ENCODE results near the gene EVX2.

EVX2 gene

GRCh38 chr2:176071330-176072291, 12.2 kb downstream of the EVX2 start:
- H3K9me3 ChIP-seq (ENCODE audit: control insufficient read depth, insufficient read depth, low read length) = no peaks in the 10 kb centered on the region
- WGBS (ENCODE audit: insufficient coverage, insufficient read length) = no CpG with 5 or more reads among the region's 58 CpGs
- no peaks in the 10 kb centered on the region for H3K36me3 ChIP-seq (ENCODE audit: control insufficient read depth, insufficient read depth, low read length)
- DNase-seq (ENCODE audit: low read depth, low spot score) = no peak
- H3K27me3 ChIP-seq (ENCODE audit: control insufficient read depth, insufficient read depth, low read length) = peaks cover 99% of the 10 kb centered on the region
- peaks cover 3% of the 10 kb centered on the region for H3K4me1 ChIP-seq (ENCODE audit: control insufficient read depth, insufficient read depth, low read length)
- no peak overlapping the region for H3K27ac ChIP-seq (ENCODE audit: low read length)
- no peak overlapping the region for H3K4me3 ChIP-seq (ENCODE audit: low read length)

GRCh38 chr2:176068419-176068832, 15.3 kb downstream of the EVX2 start:
- Histone ChIP-seq H3K27ac (ENCODE audit: low read length) (no peak overlapping the region), H3K27me3 (ENCODE audit: control insufficient read depth, insufficient read depth, low read length) (peaks cover 80% of the 10 kb centered on the region), H3K9me3 (ENCODE audit: control insufficient read depth, insufficient read depth, low read length) (no peaks in the 10 kb centered on the region), H3K4me3 (ENCODE audit: low read length) (no peak overlapping the region), H3K4me1 (ENCODE audit: control insufficient read depth, insufficient read depth, low read length) (peaks cover 3% of the 10 kb centered on the region), H3K36me3 (ENCODE audit: control insufficient read depth, insufficient read depth, low read length) (no peaks in the 10 kb centered on the region)
- WGBS (ENCODE audit: insufficient coverage, insufficient read length) = no CpG with 5 or more reads among the region's 30 CpGs
- no peak for DNase-seq (ENCODE audit: low read depth, low spot score)

GRCh38 chr2:176067589-176068418, 16.0 kb downstream of the EVX2 start:
- no peak for DNase-seq (ENCODE audit: low read depth, low spot score)
- peaks cover 3% of the 10 kb centered on the region for H3K4me1 ChIP-seq (ENCODE audit: control insufficient read depth, insufficient read depth, low read length)
- H3K36me3 ChIP-seq (ENCODE audit: control insufficient read depth, insufficient read depth, low read length) = no peaks in the 10 kb centered on the region
- WGBS (ENCODE audit: insufficient coverage, insufficient read length) = no CpG with 5 or more reads among the region's 38 CpGs
- H3K9me3 ChIP-seq (ENCODE audit: control insufficient read depth, insufficient read depth, low read length) = no peaks in the 10 kb centered on the region
- H3K27ac ChIP-seq (ENCODE audit: low read length) = no peak overlapping the region
- H3K4me3 ChIP-seq (ENCODE audit: low read length) = no peak overlapping the region
- H3K27me3 ChIP-seq (ENCODE audit: control insufficient read depth, insufficient read depth, low read length) = peaks cover 74% of the 10 kb centered on the region

GRCh38 chr2:176066645-176067588, 16.8 kb downstream of the EVX2 start:
- Histone ChIP-seq H3K4me3 (ENCODE audit: low read length) (no peak overlapping the region; the same call in 1 of the 2 replicates), H3K4me1 (ENCODE audit: control insufficient read depth, insufficient read depth, low read length) (peaks cover 3% of the 10 kb centered on the region), H3K36me3 (ENCODE audit: control insufficient read depth, insufficient read depth, low read length) (no peaks in the 10 kb centered on the region), H3K27ac (ENCODE audit: low read length) (no peak overlapping the region), H3K9me3 (ENCODE audit: control insufficient read depth, insufficient read depth, low read length) (no peaks in the 10 kb centered on the region), H3K27me3 (ENCODE audit: control insufficient read depth, insufficient read depth, low read length) (peaks cover 65% of the 10 kb centered on the region)
- DNase-seq (ENCODE audit: low read depth, low spot score) = no peak
- no CpG with 5 or more reads among the region's 56 CpGs for WGBS (ENCODE audit: insufficient coverage, insufficient read length)

GRCh38 chr2:176063958-176064357, 19.8 kb downstream of the EVX2 start:
- H3K27me3 ChIP-seq (ENCODE audit: control insufficient read depth, insufficient read depth, low read length) = peaks cover 35% of the 10 kb centered on the region
- peaks cover 3% of the 10 kb centered on the region for H3K4me1 ChIP-seq (ENCODE audit: control insufficient read depth, insufficient read depth, low read length)
- H3K27ac ChIP-seq (ENCODE audit: low read length) = no peak overlapping the region
- H3K4me3 ChIP-seq (ENCODE audit: low read length) = no peak overlapping the region
- H3K36me3 ChIP-seq (ENCODE audit: control insufficient read depth, insufficient read depth, low read length) = no peaks in the 10 kb centered on the region
- no peak for DNase-seq (ENCODE audit: low read depth, low spot score)
- no peaks in the 10 kb centered on the region for H3K9me3 ChIP-seq (ENCODE audit: control insufficient read depth, insufficient read depth, low read length)
- no CpG with 5 or more reads among the region's 2 CpGs for WGBS (ENCODE audit: insufficient coverage, insufficient read length)

GRCh38 chr2:176056406-176056805, 27.4 kb downstream of the EVX2 start:
- WGBS (ENCODE audit: insufficient coverage, insufficient read length) = no CpG with 5 or more reads among the region's 1 CpG

GRCh38 chr2:176039375-176039774, 44.4 kb downstream of the EVX2 start:
- Histone ChIP-seq H3K27me3 (ENCODE audit: control insufficient read depth, insufficient read depth, low read length) (peaks cover 1% of the 10 kb centered on the region; the same call in 1 of the 2 replicates), H3K4me3 (ENCODE audit: low read length) (no peak overlapping the region), H3K9me3 (ENCODE audit: control insufficient read depth, insufficient read depth, low read length) (no peaks in the 10 kb centered on the region), H3K27ac (ENCODE audit: low read length) (no peak overlapping the region), H3K4me1 (ENCODE audit: control insufficient read depth, insufficient read depth, low read length) (no peaks in the 10 kb centered on the region), H3K36me3 (ENCODE audit: control insufficient read depth, insufficient read depth, low read length) (no peaks in the 10 kb centered on the region)
- no CpG with 5 or more reads among the region's 3 CpGs for WGBS (ENCODE audit: insufficient coverage, insufficient read length)
- no peak for DNase-seq (ENCODE audit: low read depth, low spot score)

More at GRCh38 chr2:176056406-176056805, 27.4 kb downstream of the EVX2 start:
- no peak for DNase-seq (ENCODE audit: low read depth, low spot score)
- H3K4me3 ChIP-seq (ENCODE audit: low read length) = no peak overlapping the region
- H3K9me3 ChIP-seq (ENCODE audit: control insufficient read depth, insufficient read depth, low read length) = no peaks in the 10 kb centered on the region
- no peaks in the 10 kb centered on the region for H3K27me3 ChIP-seq (ENCODE audit: control insufficient read depth, insufficient read depth, low read length)
- no peaks in the 10 kb centered on the region for H3K36me3 ChIP-seq (ENCODE audit: control insufficient read depth, insufficient read depth, low read length)
- no peaks in the 10 kb centered on the region for H3K4me1 ChIP-seq (ENCODE audit: control insufficient read depth, insufficient read depth, low read length)
- no peak overlapping the region for H3K27ac ChIP-seq (ENCODE audit: low read length)

- Histone ChIP-seq H3K27me3 (ENCODE audit: control insufficient read depth, insufficient read depth, low read length) (peaks cover 1% of the 10 kb centered on the region; the same call in 1 of the 2 replicates), H3K9me3 (ENCODE audit: control insufficient read depth, insufficient read depth, low read length) (no peaks in the 10 kb centered on the region), H3K4me1 (ENCODE audit: control insufficient read depth, insufficient read depth, low read length) (no peaks in the 10 kb centered on the region), H3K27ac (ENCODE audit: low read length) (no peak overlapping the region), H3K4me3 (ENCODE audit: low read length) (no peak overlapping the region), H3K36me3 (ENCODE audit: control insufficient read depth, insufficient read depth, low read length) (no peaks in the 10 kb centered on the region)
- DNase-seq (ENCODE audit: low read depth, low spot score) = no peak
- no CpG with 5 or more reads among the region's 2 CpGs for WGBS (ENCODE audit: insufficient coverage, insufficient read length)
These were observed 45.1 kb downstream of the EVX2 start for GRCh38 chr2:176038694-176039093.

- H3K27ac ChIP-seq (ENCODE audit: low read length) = no peak overlapping the region
- no peak overlapping the region for H3K4me3 ChIP-seq (ENCODE audit: low read length)
- H3K36me3 ChIP-seq (ENCODE audit: control insufficient read depth, insufficient read depth, low read length) = no peaks in the 10 kb centered on the region
- no CpG with 5 or more reads among the region's 6 CpGs for WGBS (ENCODE audit: insufficient coverage, insufficient read length)
- DNase-seq (ENCODE audit: low read depth, low spot score) = no peak
- H3K9me3 ChIP-seq (ENCODE audit: control insufficient read depth, insufficient read depth, low read length) = no peaks in the 10 kb centered on the region
- H3K27me3 ChIP-seq (ENCODE audit: control insufficient read depth, insufficient read depth, low read length) = peaks cover 1% of the 10 kb centered on the region; the same call in 1 of the 2 replicates
- H3K4me1 ChIP-seq (ENCODE audit: control insufficient read depth, insufficient read depth, low read length) = no peaks in the 10 kb centered on the region
These were observed 48.6 kb downstream of the EVX2 start for GRCh38 chr2:176035013-176035691.

All from iPS DF 6.9 (cell line).